Epithelial cell of proximal tubule (primary cell): ENCODE measurements around the gene PSD4. TPM values are rescaled to one million over a fixed set of nuclear protein-coding genes. Genes with fewer than 3 reads are reported as not detected.

Experiments used
- DNase-seq: peaks from one replicate; pipeline ENCODE4 v3.0.0-alpha.2; 2011; ENCODE audit warnings: low read depth
- H3K4me3 ChIP-seq: 2 replicates; pipeline ENCODE4 v1.5.1; 2011; ENCODE audit warnings: low read depth, mild to moderate bottlenecking, low read length
- total RNA-seq: library from RNA; depleted of rRNA; stranded (reverse); fragments of >200 nt; gene quantifications from 2 replicates; pipeline ENCODE4 v1.2.3, GENCODE V29; 2015
- TF ChIP-seq, protein P1 (sequence below): conservative IDR thresholded peaks from 2 replicates; pipeline ENCODE4 v1.5.1; 2012; ENCODE audit warnings: low read depth, mild to moderate bottlenecking, low read length

PSD4 gene
- total RNA-seq, 1 donor from 2014 or later = 7.3 TPM

DNA sequence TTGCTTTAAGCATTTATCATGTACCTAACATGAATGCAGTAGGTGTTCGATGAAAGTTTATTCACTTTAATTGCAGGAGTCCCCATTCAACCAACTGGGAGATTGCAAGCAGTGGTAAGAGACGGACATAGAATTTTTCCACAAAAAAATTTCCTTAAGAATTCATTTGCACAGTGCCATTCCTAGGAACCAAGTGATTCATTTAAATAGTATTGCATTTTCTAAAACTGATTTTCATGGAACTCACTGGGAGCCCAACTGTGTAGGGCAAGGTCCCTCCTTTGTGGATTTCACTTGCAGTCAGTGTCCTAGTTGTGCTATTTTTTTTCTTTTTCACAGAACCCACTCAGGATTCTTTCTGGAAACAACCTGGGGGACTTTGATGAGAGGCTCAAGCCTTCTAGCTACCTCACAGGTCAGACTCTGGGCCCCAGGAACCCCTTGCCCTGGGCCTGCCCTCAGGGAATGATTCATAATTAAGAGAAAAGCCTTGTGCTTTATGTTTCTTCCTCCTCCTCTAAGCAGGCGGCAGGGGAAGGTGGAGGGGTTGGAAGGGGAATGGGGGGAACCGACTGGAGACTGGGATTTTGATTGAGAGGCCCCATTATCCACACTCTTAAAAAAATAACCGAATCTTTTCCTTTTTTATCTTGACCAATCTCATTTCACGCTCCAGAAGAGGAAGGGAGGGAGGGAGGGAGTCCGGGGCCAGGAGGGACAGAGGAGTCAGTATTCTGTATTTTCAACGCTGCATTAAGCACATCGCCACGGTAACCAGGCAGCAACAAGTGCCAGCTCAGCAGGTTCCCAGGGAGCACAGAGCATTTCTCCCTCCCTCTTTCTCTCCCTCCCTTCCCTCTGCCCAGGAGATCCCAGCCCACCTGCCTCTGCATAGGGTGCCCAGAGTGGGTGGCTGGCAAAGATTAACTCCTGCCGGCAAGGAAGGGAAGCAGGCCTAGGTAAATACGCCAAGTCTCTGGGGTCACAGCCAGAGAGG, 51.8 kb downstream of the PSD4 start:
- TF ChIP-seq, protein P1, sequence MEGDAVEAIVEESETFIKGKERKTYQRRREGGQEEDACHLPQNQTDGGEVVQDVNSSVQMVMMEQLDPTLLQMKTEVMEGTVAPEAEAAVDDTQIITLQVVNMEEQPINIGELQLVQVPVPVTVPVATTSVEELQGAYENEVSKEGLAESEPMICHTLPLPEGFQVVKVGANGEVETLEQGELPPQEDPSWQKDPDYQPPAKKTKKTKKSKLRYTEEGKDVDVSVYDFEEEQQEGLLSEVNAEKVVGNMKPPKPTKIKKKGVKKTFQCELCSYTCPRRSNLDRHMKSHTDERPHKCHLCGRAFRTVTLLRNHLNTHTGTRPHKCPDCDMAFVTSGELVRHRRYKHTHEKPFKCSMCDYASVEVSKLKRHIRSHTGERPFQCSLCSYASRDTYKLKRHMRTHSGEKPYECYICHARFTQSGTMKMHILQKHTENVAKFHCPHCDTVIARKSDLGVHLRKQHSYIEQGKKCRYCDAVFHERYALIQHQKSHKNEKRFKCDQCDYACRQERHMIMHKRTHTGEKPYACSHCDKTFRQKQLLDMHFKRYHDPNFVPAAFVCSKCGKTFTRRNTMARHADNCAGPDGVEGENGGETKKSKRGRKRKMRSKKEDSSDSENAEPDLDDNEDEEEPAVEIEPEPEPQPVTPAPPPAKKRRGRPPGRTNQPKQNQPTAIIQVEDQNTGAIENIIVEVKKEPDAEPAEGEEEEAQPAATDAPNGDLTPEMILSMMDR = no peak
- no peak overlapping the region for H3K4me3 ChIP-seq
- peak; percentile 86 for DNase-seq

DNA sequence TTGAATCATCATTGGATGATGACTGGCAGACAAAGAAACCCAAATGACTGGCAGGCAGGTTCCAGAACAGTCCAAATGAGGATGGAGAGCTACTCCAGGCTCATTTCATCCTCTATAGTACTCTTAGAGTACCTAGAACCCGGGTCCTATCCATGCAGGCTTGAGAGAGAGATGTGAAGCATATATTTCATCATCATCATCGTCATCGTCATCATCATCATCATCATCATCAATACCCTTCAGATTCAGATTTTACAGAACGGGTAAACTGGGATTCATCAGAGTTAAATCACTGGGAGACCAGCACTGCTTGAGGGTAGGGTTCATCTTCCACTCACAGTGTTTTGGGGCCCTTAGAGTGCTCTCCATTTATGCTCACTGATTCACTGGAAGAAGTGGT, 52.7 kb downstream of the PSD4 start:
- no peak overlapping the region for H3K4me3 ChIP-seq
- TF ChIP-seq, protein P1 = no peak
- no peak for DNase-seq

DNA sequence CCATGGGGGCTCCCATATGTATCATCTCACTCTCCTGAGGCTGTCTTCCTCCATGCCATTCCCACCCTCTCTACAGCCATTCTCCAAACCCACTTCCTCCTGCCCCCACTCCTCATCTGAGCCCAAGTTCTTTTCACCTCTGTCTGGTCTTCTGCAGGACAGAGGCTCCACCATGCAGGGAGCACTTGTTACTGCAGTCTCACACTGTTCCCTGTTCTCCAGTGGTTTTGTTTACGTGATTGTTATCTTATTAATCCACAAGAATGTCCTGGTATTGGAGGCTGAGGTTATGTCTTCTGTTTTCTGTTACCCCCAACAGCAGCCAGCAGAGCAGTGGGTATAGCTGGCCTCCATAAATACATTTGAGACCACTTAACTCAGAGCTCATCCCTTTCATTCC, 53.5 kb downstream of the PSD4 start:
- DNase-seq = no peak
- TF ChIP-seq, protein P1 = peak; percentile 28
- H3K4me3 ChIP-seq = no peak overlapping the region

DNA sequence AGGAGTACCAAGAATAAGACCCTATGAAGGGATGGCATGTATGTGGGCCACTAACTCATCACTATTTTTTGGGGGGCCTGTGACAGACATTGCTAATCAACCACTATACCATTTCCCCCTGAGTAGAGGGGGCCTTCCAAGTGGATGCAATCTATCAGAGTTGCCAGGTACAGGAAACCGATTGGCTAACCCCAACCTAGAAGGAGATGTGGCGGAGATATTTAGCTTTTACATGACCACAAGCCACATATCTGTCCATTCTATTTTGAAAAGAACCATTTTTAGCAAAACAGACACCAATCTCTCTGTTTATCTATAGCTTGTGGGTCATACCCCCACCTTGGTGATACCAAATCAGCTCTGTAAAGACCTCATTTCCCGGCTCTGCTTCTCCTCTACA, 53.9 kb downstream of the PSD4 start:
- no peak for DNase-seq
- no peak overlapping the region for H3K4me3 ChIP-seq
- TF ChIP-seq, protein P1 = no peak

DNA sequence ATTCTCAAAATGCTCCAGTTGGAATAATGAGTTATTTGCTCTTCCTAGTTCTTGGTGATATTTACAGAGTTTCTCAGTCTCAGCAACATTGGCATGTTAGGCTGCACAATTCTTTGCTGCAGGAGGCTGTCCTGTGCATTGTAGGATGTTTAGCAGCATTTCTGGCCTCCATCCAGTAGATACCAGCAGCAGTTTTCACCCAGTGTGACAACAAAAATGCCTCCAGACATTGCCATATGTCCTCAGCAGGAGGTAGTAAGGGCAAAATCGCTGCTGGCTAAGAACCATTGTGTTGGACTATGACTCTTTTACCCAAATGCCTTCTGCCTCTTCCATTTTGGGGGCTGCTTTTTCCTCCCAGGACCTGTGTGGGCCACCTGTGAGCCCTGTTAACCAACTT, 54.6 kb downstream of the PSD4 start:
- TF ChIP-seq, protein P1 = no peak
- H3K4me3 ChIP-seq = no peak overlapping the region
- DNase-seq = no peak

DNA sequence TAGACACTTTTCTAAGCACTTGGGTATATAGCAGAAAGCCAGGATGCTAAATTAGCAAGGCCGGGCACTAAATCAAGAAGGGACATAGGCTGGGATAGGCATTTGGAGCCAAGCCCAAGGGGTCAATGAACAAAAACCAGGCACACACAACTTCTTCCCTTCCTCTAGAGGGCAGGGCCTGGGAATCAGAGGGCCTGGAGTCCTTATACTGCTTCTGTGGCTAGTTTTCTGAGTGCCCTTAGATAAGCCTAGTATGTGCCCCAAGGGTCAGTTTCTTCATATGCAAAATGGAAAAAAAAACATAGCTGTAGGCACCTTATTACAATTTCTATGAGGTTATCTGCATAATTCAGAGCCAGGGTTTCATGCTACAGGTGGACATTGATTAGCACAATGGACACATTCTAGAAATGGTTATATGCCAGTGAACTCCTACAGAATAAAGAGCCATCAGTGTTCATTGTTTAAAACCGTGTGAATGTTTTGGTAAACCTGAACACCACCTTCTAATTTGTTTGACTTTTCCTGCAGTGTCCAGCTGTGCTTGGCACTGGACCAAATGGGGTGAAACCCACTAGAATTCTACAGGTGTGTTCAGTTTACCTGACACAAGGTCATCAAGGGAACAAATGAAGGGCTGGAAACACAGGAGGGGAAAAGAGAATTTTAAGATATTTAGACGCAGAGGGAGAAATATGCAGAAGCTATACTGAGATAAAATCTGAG, 55.4 kb downstream of the PSD4 start:
- DNase-seq = no peak
- TF ChIP-seq, protein P1 = peak; percentile 32
- no peak overlapping the region for H3K4me3 ChIP-seq
